HEK293T (cell line): ENCODE results near the gene NDUFV1.
"Not testable (repeated sequence)": the region's sequence is repeated elsewhere in the genome, so short reads cannot be mapped to it uniquely, and the experiment has no call there.

Experiments used
- ELF4 ChIP-seq: fragments of 450-650 bp; IDR thresholded peaks from 2 replicates; pipeline ENCODE4 v1.6.1; 2017; ENCODE audit warnings: antibody characterized with exemption
- HDGF ChIP-seq: fragments of 450-650 bp; IDR thresholded peaks from 2 replicates; pipeline ENCODE4 v1.6.1; 2017; ENCODE audit warnings: antibody characterized with exemption, borderline replicate concordance
- PKNOX1 ChIP-seq: fragments of 450-650 bp; IDR thresholded peaks from 2 replicates; pipeline ENCODE4 v1.6.1; 2016
- SP1 ChIP-seq: fragments of 450-650 bp; IDR thresholded peaks from 2 replicates; pipeline ENCODE4 v1.6.1; 2017
- TARDBP ChIP-seq: fragments of 450-650 bp; IDR thresholded peaks from 2 replicates; pipeline ENCODE4 v1.6.1; 2016

- not testable (repeated sequence) for TF ChIP-seq ELF4, SP1, HDGF, TARDBP, PKNOX1
Measured at GRCh38 chr11:67637441-67637840, 30.7 kb downstream of the NDUFV1 start.
